HG03354 (cell line): Measurements from ENCODE around the gene PRKAG2.
A peak's percentile ranks its signal among the peaks of the same experiment; 100 is the strongest.
"Not testable (repeated sequence)": the region's sequence is repeated elsewhere in the genome, so short reads cannot be mapped to it uniquely, and the experiment has no call there.

Experiments
- ATAC-seq: cut with Tn5 transposase; IDR thresholded peaks from one replicate; pipeline ENCODE4 v1.9.1; 2021; ENCODE audit warnings: mild to moderate bottlenecking; ENCODE audit not compliant: unreplicated experiment, poor library complexity, severe bottlenecking

The PRKAG2 gene

GRCh38 chr7:151795168-151795811 is 81.6 kb downstream of the PRKAG2 start:
- ATAC-seq = peak; percentile 66

- ATAC-seq = peak; percentile 9
These were observed 82.3 kb downstream of the PRKAG2 start for GRCh38 chr7:151794508-151795167.

- ATAC-seq = no peak
These were observed 82.9 kb downstream of the PRKAG2 start for GRCh38 chr7:151793991-151794507.

GRCh38 chr7:151793531-151793951 is 83.4 kb downstream of the PRKAG2 start:
- no peak for ATAC-seq

GRCh38 chr7:151792636-151793035 is 84.3 kb downstream of the PRKAG2 start:
- no peak for ATAC-seq

GRCh38 chr7:151792086-151792485 is 84.8 kb downstream of the PRKAG2 start:
- ATAC-seq = no peak

- no peak for ATAC-seq
These were observed 85.9 kb downstream of the PRKAG2 start for GRCh38 chr7:151790830-151791620.

GRCh38 chr7:151790095-151790829 is 86.7 kb downstream of the PRKAG2 start:
- ATAC-seq = no peak

GRCh38 chr7:151789380-151789947 is 87.5 kb downstream of the PRKAG2 start:
- ATAC-seq = no peak

GRCh38 chr7:151787348-151787747 is 89.6 kb downstream of the PRKAG2 start:
- no peak for ATAC-seq

- ATAC-seq = no peak
These were observed 90.0 kb downstream of the PRKAG2 start for GRCh38 chr7:151786936-151787335.

GRCh38 chr7:151786241-151786640 is 90.7 kb downstream of the PRKAG2 start:
- no peak for ATAC-seq

- no peak for ATAC-seq
These were observed 91.3 kb downstream of the PRKAG2 start for GRCh38 chr7:151785681-151785965.

- ATAC-seq = no peak
These were observed 91.8 kb downstream of the PRKAG2 start for GRCh38 chr7:151784853-151785680.

GRCh38 chr7:151783958-151784575 is 92.8 kb downstream of the PRKAG2 start:
- ATAC-seq = no peak

GRCh38 chr7:151782598-151783448 is 94.1 kb downstream of the PRKAG2 start:
- peak; percentile 94 for ATAC-seq

- not testable (repeated sequence) for ATAC-seq
These were observed 94.7 kb downstream of the PRKAG2 start for GRCh38 chr7:151782256-151782597.
